ENCODE data around the gene KCNJ9. TPM values are rescaled to one million over a fixed set of nuclear protein-coding genes. Genes with fewer than 3 reads are reported as not detected.

Gene KCNJ9
- total and polyA plus RNA-seq, 10 of the 15 experiments (the other 5 are each of a cell fraction or from before 2014, with no cell fraction given) = 0.12 TPM; not detected in 9

- H3K4me3 ChIP-seq = no peak overlapping the region
- H4K20me1 ChIP-seq (ENCODE audit: control insufficient read depth, insufficient read depth) = no peaks in the 10 kb centered on the region
- no TSS peak for BruUV-seq (replicated peaks)
- no peak overlapping the region for H3K9ac ChIP-seq (ENCODE audit: control insufficient read depth, insufficient read depth, low read length)
- DNase-seq (ENCODE audit: low read depth, low spot score) (no peak), FAIRE-seq (no peak), ATAC-seq (no peak)
- intact Hi-C loops (cut with micrococcal nuclease; ENCODE audit: unreplicated experiment) = no loop called here
- no peaks in the 10 kb centered on the region; a peak in 1 of 4 replicates for H3K36me3 ChIP-seq (ENCODE audit: control insufficient read depth in 2 of 2, insufficient read depth in 2 of 2, low read length in 1 of 2)
- no peaks in the 10 kb centered on the region for H3K79me2 ChIP-seq (ENCODE audit: control insufficient read depth, insufficient read depth, low read length)
- H3K27ac ChIP-seq (ENCODE audit: control insufficient read depth, insufficient read depth) = no peak overlapping the region
- H3K4me2 ChIP-seq (ENCODE audit: control insufficient read depth, insufficient read depth) = no peak overlapping the region
- H3K27me3 ChIP-seq (replicated peaks in 1 of 2; ENCODE audit: control insufficient read depth in 2 of 2, insufficient read depth in 2 of 2, low read length in 1 of 2) = peaks cover 0 to 2% of the 10 kb centered on the region in 2 experiments; a peak in 3 of 4 replicates
- no peak overlapping the region for H2AFZ ChIP-seq (ENCODE audit: control insufficient read depth, low read depth, low read length)
- H3K4me1 ChIP-seq (ENCODE audit: control insufficient read depth, insufficient read depth, low read length) = no peaks in the 10 kb centered on the region; the same call in 1 of the 2 replicates
- ChIA-PET RAD21 (ENCODE audit: unreplicated experiment) (no interaction called here), SMC1A (ENCODE audit: uncharacterized antibody, unreplicated experiment) (interaction anchor here (8.9 kb wide), 1 partner anchor 37 kb away, joined by 89 read pairs; no protein-coding TSS in a partner anchor), POLR2A (no interaction called here), CTCF (interaction anchor here (0.6 to 49.8 kb wide), 5 partner anchors 2 to 870 kb away, joined by 3 to 1035 read pairs (median 81); partner anchors contain the start of genes IGSF8, KCNJ10 and KCNJ9)
- no peak for TF ChIP-seq CEBPZ (IDR thresholded peaks at IDR 0.05; ENCODE audit: low read depth, low read length)
- WGBS (ENCODE audit: insufficient coverage, insufficient replicate concordance, low lambda C conversion rate, missing lambda C conversion rate) = 5% methylated on average over 3 of the region's 3 CpGs
- in situ Hi-C loops (cut with MboI) = no loop called here
- no peaks in the 10 kb centered on the region for H3K9me3 ChIP-seq (replicated peaks; ENCODE audit: control insufficient read depth, insufficient read depth, low read length)
Measured at GRCh38 chr1:160082926-160083325, 1.6 kb downstream of the KCNJ9 start.
